K562 (cell line): ENCODE data around the gene SLC7A4. TPM values are rescaled to one million over a fixed set of nuclear protein-coding genes. Genes with fewer than 3 reads are reported as not detected.

Source experiments
- MAFF ChIP-seq: IDR thresholded peaks from 2 replicates; pipeline ENCODE4 v1.6.1; 2012; ENCODE audit warnings: low read length, improper control_type of control experiment
- NELFE ChIP-seq: IDR thresholded peaks from 2 replicates; pipeline ENCODE4 v1.6.1; 2011; ENCODE audit warnings: mild to moderate bottlenecking; ENCODE audit not compliant: insufficient read depth, insufficient read length
- SPI1 ChIP-seq: IDR thresholded peaks from 2 replicates; pipeline ENCODE4 v1.6.1; 2011; ENCODE audit warnings: low read depth, low read length, control low read depth, borderline replicate concordance
- TEAD2 ChIP-seq: fragments of 450-650 bp; IDR thresholded peaks from 2 replicates; pipeline ENCODE4 v1.6.1; 2016; ENCODE audit warnings: missing genetic modification characterization, control low read depth, missing compliant biosample characterization
- U2AF2 ChIP-seq: fragments of 200-400 bp; formaldehyde crosslinking; optimal IDR thresholded peaks from 2 replicates; pipeline ENCODE3; 2017; ENCODE audit warnings: low read depth, mild to moderate bottlenecking, low read length
- ZNF384 ChIP-seq: IDR thresholded peaks from 2 replicates; pipeline ENCODE4 v1.6.1; 2012; ENCODE audit warnings: low read depth, low read length, improper control_type of control experiment
- ZSCAN32 ChIP-seq: fragments of 450-650 bp; formaldehyde crosslinking; IDR thresholded peaks from 2 replicates; pipeline ENCODE4 v1.4.0; 2020; ENCODE audit warnings: mild to moderate bottlenecking, moderate library complexity
- polyA plus RNA-seq, 8 experiments: library from polyadenylated mRNA; depleted of rRNA in 4 of 8; stranded (reverse) in 5 of 8; unstranded in 3 of 8; fragments of >200 nt; fragmentation: Nextera tagmentation in 2 of 8; fragmentation: Illumina TruSeq in 1 of 8; extraction: Ambion mirVana in 2 of 8; extraction: Trizol in 1 of 8; gene quantifications; 2 replicates each; pipeline versions ENCODE4 v1.2.1 to v1.2.3, GENCODE V29; 2011 to 2014; ENCODE audit warnings: inconsistent platforms in 1 of 8, missing spikeins in 1 of 8
- total RNA-seq, 7 experiments: library from RNA; depleted of rRNA in 6 of 7; stranded (reverse); fragments of >200 nt in 6 of 7; fragmentation: Illumina TruSeq in 2 of 7; extraction: Trizol in 2 of 7; gene quantifications; 2 replicates each; pipeline versions ENCODE4 v1.2.1 to v1.2.3, GENCODE V29; 2011 to 2021; ENCODE audit warnings: low replicate concordance in 1 of 7
- TF ChIP-seq, protein P1 (sequence below): fragments of 250-450 bp; sonication (Bioruptor Pico); IDR thresholded peaks from 2 replicates; pipeline ENCODE4 v1.8.0; 2022; ENCODE audit warnings: moderate library complexity, mild to moderate bottlenecking, inconsistent platforms
- TF ChIP-seq, protein P2 (sequence below): sonication (generic); formaldehyde crosslinking; IDR thresholded peaks from 2 replicates; pipeline ENCODE4 v1.8.0; 2022; ENCODE audit warnings: mild to moderate bottlenecking, missing genetic modification reagents
- TF ChIP-seq, protein P3 (sequence below): fragments of 200-600 bp; sonication (generic); IDR thresholded peaks from one replicate; pipeline ENCODE4 v1.6.1; 2012; ENCODE audit warnings: mild to moderate bottlenecking, low read depth, low read length, inconsistent platforms

The SLC7A4 gene
- total and polyA plus RNA-seq, 9 of the 15 experiments (the other 6 are each of a cell fraction or from before 2014, with no cell fraction given) = not detected

DNA sequence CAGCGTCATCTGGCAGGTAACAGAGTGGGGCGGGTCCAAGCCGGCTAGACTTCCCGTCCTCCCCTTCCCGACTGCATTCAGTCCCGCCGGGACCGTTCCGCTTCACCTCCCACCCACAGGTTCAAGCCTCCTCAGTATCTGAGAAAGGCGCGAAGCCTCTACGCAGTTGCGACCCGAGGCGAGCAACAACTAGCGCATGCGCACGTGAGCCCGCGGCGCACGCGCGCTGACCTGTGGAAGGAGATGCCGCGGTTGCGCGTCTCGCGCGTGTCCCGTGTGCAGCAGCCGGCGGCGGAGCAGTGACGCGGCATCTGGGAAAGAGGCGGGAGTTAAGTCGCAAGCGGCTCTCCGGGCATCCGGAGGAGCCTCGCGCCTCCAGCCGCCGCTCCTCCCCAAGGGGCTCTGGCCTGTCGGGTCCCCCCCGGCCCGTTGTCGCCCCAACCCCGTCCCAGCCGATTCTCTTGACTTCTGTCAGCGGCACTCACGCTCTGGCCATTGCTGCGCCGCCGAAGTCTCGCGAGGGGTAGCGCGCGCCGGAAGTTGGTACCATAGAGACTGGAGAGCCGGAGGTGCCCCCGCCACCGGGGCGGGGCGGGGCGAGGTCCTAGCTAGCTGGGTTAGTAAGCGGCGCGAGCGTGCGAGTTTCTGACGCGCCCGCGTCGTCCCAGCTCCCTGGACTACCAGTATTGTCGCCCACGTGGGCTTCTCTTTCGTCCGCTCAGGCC, 30.6 kb downstream of the SLC7A4 start, which contains the start of gene THAP7 (continued):
- TF ChIP-seq, protein P1, sequence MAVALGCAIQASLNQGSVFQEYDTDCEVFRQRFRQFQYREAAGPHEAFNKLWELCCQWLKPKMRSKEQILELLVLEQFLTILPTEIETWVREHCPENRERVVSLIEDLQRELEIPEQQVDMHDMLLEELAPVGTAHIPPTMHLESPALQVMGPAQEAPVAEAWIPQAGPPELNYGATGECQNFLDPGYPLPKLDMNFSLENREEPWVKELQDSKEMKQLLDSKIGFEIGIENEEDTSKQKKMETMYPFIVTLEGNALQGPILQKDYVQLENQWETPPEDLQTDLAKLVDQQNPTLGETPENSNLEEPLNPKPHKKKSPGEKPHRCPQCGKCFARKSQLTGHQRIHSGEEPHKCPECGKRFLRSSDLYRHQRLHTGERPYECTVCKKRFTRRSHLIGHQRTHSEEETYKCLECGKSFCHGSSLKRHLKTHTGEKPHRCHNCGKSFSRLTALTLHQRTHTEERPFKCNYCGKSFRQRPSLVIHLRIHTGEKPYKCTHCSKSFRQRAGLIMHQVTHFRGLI (CRISPR knock-in tag) = peak; percentile 81
- TF ChIP-seq MAFF (peak; percentile 16; the same call in 1 of the 2 replicates), U2AF2 (no peak), SPI1 (0 out of 2 replicates have a peak, but pooled peaks have one; percentile 14), ZNF384 (peak; percentile 64; the same call in 1 of the 2 replicates), NELFE (no peak), TEAD2 (tag) (no peak), ZSCAN32 (CRISPR knock-in tag) (peak; percentile 81)
- TF ChIP-seq, protein P2, sequence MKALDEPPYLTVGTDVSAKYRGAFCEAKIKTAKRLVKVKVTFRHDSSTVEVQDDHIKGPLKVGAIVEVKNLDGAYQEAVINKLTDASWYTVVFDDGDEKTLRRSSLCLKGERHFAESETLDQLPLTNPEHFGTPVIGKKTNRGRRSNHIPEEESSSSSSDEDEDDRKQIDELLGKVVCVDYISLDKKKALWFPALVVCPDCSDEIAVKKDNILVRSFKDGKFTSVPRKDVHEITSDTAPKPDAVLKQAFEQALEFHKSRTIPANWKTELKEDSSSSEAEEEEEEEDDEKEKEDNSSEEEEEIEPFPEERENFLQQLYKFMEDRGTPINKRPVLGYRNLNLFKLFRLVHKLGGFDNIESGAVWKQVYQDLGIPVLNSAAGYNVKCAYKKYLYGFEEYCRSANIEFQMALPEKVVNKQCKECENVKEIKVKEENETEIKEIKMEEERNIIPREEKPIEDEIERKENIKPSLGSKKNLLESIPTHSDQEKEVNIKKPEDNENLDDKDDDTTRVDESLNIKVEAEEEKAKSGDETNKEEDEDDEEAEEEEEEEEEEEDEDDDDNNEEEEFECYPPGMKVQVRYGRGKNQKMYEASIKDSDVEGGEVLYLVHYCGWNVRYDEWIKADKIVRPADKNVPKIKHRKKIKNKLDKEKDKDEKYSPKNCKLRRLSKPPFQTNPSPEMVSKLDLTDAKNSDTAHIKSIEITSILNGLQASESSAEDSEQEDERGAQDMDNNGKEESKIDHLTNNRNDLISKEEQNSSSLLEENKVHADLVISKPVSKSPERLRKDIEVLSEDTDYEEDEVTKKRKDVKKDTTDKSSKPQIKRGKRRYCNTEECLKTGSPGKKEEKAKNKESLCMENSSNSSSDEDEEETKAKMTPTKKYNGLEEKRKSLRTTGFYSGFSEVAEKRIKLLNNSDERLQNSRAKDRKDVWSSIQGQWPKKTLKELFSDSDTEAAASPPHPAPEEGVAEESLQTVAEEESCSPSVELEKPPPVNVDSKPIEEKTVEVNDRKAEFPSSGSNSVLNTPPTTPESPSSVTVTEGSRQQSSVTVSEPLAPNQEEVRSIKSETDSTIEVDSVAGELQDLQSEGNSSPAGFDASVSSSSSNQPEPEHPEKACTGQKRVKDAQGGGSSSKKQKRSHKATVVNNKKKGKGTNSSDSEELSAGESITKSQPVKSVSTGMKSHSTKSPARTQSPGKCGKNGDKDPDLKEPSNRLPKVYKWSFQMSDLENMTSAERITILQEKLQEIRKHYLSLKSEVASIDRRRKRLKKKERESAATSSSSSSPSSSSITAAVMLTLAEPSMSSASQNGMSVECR (CRISPR knock-in tag) = no peak
- TF ChIP-seq, protein P3, sequence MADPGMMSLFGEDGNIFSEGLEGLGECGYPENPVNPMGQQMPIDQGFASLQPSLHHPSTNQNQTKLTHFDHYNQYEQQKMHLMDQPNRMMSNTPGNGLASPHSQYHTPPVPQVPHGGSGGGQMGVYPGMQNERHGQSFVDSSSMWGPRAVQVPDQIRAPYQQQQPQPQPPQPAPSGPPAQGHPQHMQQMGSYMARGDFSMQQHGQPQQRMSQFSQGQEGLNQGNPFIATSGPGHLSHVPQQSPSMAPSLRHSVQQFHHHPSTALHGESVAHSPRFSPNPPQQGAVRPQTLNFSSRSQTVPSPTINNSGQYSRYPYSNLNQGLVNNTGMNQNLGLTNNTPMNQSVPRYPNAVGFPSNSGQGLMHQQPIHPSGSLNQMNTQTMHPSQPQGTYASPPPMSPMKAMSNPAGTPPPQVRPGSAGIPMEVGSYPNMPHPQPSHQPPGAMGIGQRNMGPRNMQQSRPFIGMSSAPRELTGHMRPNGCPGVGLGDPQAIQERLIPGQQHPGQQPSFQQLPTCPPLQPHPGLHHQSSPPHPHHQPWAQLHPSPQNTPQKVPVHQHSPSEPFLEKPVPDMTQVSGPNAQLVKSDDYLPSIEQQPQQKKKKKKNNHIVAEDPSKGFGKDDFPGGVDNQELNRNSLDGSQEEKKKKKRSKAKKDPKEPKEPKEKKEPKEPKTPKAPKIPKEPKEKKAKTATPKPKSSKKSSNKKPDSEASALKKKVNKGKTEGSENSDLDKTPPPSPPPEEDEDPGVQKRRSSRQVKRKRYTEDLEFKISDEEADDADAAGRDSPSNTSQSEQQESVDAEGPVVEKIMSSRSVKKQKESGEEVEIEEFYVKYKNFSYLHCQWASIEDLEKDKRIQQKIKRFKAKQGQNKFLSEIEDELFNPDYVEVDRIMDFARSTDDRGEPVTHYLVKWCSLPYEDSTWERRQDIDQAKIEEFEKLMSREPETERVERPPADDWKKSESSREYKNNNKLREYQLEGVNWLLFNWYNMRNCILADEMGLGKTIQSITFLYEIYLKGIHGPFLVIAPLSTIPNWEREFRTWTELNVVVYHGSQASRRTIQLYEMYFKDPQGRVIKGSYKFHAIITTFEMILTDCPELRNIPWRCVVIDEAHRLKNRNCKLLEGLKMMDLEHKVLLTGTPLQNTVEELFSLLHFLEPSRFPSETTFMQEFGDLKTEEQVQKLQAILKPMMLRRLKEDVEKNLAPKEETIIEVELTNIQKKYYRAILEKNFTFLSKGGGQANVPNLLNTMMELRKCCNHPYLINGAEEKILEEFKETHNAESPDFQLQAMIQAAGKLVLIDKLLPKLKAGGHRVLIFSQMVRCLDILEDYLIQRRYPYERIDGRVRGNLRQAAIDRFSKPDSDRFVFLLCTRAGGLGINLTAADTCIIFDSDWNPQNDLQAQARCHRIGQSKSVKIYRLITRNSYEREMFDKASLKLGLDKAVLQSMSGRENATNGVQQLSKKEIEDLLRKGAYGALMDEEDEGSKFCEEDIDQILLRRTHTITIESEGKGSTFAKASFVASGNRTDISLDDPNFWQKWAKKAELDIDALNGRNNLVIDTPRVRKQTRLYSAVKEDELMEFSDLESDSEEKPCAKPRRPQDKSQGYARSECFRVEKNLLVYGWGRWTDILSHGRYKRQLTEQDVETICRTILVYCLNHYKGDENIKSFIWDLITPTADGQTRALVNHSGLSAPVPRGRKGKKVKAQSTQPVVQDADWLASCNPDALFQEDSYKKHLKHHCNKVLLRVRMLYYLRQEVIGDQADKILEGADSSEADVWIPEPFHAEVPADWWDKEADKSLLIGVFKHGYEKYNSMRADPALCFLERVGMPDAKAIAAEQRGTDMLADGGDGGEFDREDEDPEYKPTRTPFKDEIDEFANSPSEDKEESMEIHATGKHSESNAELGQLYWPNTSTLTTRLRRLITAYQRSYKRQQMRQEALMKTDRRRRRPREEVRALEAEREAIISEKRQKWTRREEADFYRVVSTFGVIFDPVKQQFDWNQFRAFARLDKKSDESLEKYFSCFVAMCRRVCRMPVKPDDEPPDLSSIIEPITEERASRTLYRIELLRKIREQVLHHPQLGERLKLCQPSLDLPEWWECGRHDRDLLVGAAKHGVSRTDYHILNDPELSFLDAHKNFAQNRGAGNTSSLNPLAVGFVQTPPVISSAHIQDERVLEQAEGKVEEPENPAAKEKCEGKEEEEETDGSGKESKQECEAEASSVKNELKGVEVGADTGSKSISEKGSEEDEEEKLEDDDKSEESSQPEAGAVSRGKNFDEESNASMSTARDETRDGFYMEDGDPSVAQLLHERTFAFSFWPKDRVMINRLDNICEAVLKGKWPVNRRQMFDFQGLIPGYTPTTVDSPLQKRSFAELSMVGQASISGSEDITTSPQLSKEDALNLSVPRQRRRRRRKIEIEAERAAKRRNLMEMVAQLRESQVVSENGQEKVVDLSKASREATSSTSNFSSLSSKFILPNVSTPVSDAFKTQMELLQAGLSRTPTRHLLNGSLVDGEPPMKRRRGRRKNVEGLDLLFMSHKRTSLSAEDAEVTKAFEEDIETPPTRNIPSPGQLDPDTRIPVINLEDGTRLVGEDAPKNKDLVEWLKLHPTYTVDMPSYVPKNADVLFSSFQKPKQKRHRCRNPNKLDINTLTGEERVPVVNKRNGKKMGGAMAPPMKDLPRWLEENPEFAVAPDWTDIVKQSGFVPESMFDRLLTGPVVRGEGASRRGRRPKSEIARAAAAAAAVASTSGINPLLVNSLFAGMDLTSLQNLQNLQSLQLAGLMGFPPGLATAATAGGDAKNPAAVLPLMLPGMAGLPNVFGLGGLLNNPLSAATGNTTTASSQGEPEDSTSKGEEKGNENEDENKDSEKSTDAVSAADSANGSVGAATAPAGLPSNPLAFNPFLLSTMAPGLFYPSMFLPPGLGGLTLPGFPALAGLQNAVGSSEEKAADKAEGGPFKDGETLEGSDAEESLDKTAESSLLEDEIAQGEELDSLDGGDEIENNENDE = peak; percentile 66
